Glutamatergic neuron (in vitro differentiated cells): ENCODE data around the gene KLHDC7B. TPM values are rescaled to one million over a fixed set of nuclear protein-coding genes. Genes with fewer than 3 reads are reported as not detected.
A peak's percentile ranks its signal among the peaks of the same experiment; 100 is the strongest.

Experiments used
- DNase-seq: peaks from one replicate; pipeline ENCODE4 v3.0.0; 2022
- H3K27ac Mint-ChIP-seq: one replicate; pipeline ENCODE4 v1.8.0; 2020; ENCODE audit warnings: mild to moderate bottlenecking, mixed read lengths, inconsistent platforms; ENCODE audit not compliant: unreplicated experiment
- H3K27me3 Mint-ChIP-seq: one replicate; pipeline ENCODE4 v1.8.0; 2020; ENCODE audit warnings: mild to moderate bottlenecking, moderate library complexity, mixed read lengths, inconsistent platforms; ENCODE audit not compliant: unreplicated experiment
- H3K36me3 Mint-ChIP-seq: one replicate; pipeline ENCODE4 v1.8.0; 2020; ENCODE audit warnings: mild to moderate bottlenecking, mixed read lengths, inconsistent platforms; ENCODE audit not compliant: unreplicated experiment
- H3K4me1 Mint-ChIP-seq: one replicate; pipeline ENCODE4 v1.8.0; 2020; ENCODE audit warnings: mild to moderate bottlenecking, low read depth, mixed read lengths, inconsistent platforms; ENCODE audit not compliant: unreplicated experiment
- H3K4me3 Mint-ChIP-seq: one replicate; pipeline ENCODE4 v1.8.0; 2020; ENCODE audit warnings: mild to moderate bottlenecking, mixed read lengths, inconsistent platforms; ENCODE audit not compliant: unreplicated experiment
- H3K9me3 Mint-ChIP-seq: one replicate; pipeline ENCODE4 v1.8.0; 2020; ENCODE audit warnings: mild to moderate bottlenecking, moderate library complexity, mixed read lengths, inconsistent platforms; ENCODE audit not compliant: unreplicated experiment
- CTCF ChIP-seq: fragments of 200-600 bp; sonication (generic); IDR thresholded peaks from one replicate; pipeline ENCODE4 v1.5.0; 2021; ENCODE audit not compliant: partially characterized antibody, unreplicated experiment
- total RNA-seq: library from RNA; stranded (reverse); fragmentation: NEBNext Ultra II Directional; extraction: Animal tissue kit (Norgen Biotek cat#: 25700); gene quantifications from one replicate; pipeline ENCODE4 v1.2.1, GENCODE V29; 2021; ENCODE audit not compliant: unreplicated experiment

The KLHDC7B gene
- total RNA-seq, 1 donor from 2014 or later: 0.12 TPM

- Mint-ChIP-seq H3K36me3 (peaks cover 5% of the 10 kb centered on the region), H3K9me3 (peaks cover 5% of the 10 kb centered on the region), H3K27ac (no peak overlapping the region), H3K4me1 (peaks cover 8% of the 10 kb centered on the region), H3K27me3 (peaks cover 12% of the 10 kb centered on the region), H3K4me3 (no peak overlapping the region)
- no peak for TF ChIP-seq CTCF
- no peak for DNase-seq
Measured at GRCh38 chr22:50522208-50522805, 23.4 kb upstream of the KLHDC7B start.

GRCh38 chr22:50522806-50523438, 22.8 kb upstream of the KLHDC7B start:
- no peak for TF ChIP-seq CTCF
- Mint-ChIP-seq H3K27ac (no peak overlapping the region), H3K9me3 (peaks cover 10% of the 10 kb centered on the region), H3K27me3 (peaks cover 18% of the 10 kb centered on the region), H3K36me3 (peaks cover 5% of the 10 kb centered on the region), H3K4me1 (peaks cover 11% of the 10 kb centered on the region), H3K4me3 (no peak overlapping the region)
- no peak for DNase-seq

GRCh38 chr22:50523458-50523805, 22.3 kb upstream of the KLHDC7B start:
- H3K27ac Mint-ChIP-seq: no peak overlapping the region
- no peak for DNase-seq
- no peak for TF ChIP-seq CTCF
- peaks cover 5% of the 10 kb centered on the region for H3K36me3 Mint-ChIP-seq
- no peak overlapping the region for H3K4me3 Mint-ChIP-seq
- H3K27me3 Mint-ChIP-seq: peaks cover 21% of the 10 kb centered on the region
- peaks cover 13% of the 10 kb centered on the region for H3K9me3 Mint-ChIP-seq
- peaks cover 11% of the 10 kb centered on the region for H3K4me1 Mint-ChIP-seq

- peak overlapping the region; percentile 97 for H3K4me3 Mint-ChIP-seq
- no peak for TF ChIP-seq CTCF
- H3K4me1 Mint-ChIP-seq: peaks cover 11% of the 10 kb centered on the region
- H3K27ac Mint-ChIP-seq: peak overlapping the region; percentile 93
- H3K9me3 Mint-ChIP-seq: peaks cover 15% of the 10 kb centered on the region
- no peak for DNase-seq
- H3K36me3 Mint-ChIP-seq: peaks cover 5% of the 10 kb centered on the region
- peaks cover 23% of the 10 kb centered on the region for H3K27me3 Mint-ChIP-seq
Measured at GRCh38 chr22:50523806-50524675, 21.7 kb upstream of the KLHDC7B start.

- peaks cover 12% of the 10 kb centered on the region for H3K4me1 Mint-ChIP-seq
- H3K4me3 Mint-ChIP-seq: peak overlapping the region; percentile 97
- peaks cover 20% of the 10 kb centered on the region for H3K27me3 Mint-ChIP-seq
- H3K36me3 Mint-ChIP-seq: peaks cover 5% of the 10 kb centered on the region
- H3K27ac Mint-ChIP-seq: peak overlapping the region; percentile 93
- peaks cover 15% of the 10 kb centered on the region for H3K9me3 Mint-ChIP-seq
- DNase-seq: no peak
- TF ChIP-seq CTCF: no peak
Measured at GRCh38 chr22:50524676-50525103, 21.0 kb upstream of the KLHDC7B start.
